Endothelial cell (in vitro differentiated cells): ENCODE data around the gene FAM47A. TPM values are rescaled to one million over a fixed set of nuclear protein-coding genes. Genes with fewer than 3 reads are reported as not detected.

Source experiments
- DNase-seq: peaks from one replicate; pipeline ENCODE4 v3.0.0; 2021; ENCODE audit warnings: low spot score
- H3K27ac Mint-ChIP-seq: one replicate; pipeline ENCODE4 v1.8.0; 2021; ENCODE audit warnings: mixed read lengths, inconsistent platforms; ENCODE audit not compliant: unreplicated experiment
- H3K27me3 Mint-ChIP-seq: one replicate; pipeline ENCODE4 v1.8.0; 2021; ENCODE audit warnings: mild to moderate bottlenecking, moderate library complexity, mixed read lengths, inconsistent platforms; ENCODE audit not compliant: unreplicated experiment
- H3K36me3 Mint-ChIP-seq: one replicate; pipeline ENCODE4 v1.8.0; 2021; ENCODE audit warnings: mild to moderate bottlenecking, low read depth, mixed read lengths, inconsistent platforms; ENCODE audit not compliant: unreplicated experiment
- H3K4me1 Mint-ChIP-seq: one replicate; pipeline ENCODE4 v1.8.0; 2021; ENCODE audit warnings: mild to moderate bottlenecking, mixed read lengths, inconsistent platforms; ENCODE audit not compliant: unreplicated experiment
- H3K4me3 Mint-ChIP-seq: one replicate; pipeline ENCODE4 v1.8.0; 2021; ENCODE audit warnings: mild to moderate bottlenecking, mixed read lengths, inconsistent platforms; ENCODE audit not compliant: unreplicated experiment
- H3K9me3 Mint-ChIP-seq: one replicate; pipeline ENCODE4 v1.8.0; 2021; ENCODE audit warnings: mixed read lengths, inconsistent platforms; ENCODE audit not compliant: unreplicated experiment
- long read RNA-seq: library from polyadenylated mRNA; unstranded; transcript quantifications from one replicate; pipeline ENCODE4 v2.0.0, GENCODE V29; 2020; ENCODE audit not compliant: unreplicated experiment
- total RNA-seq: library from RNA; stranded (reverse); fragmentation: NEBNext Ultra II Directional; extraction: Animal tissue kit (Norgen Biotek cat#: 25700); gene quantifications from one replicate; pipeline ENCODE4 v1.2.1, GENCODE V29; 2021; ENCODE audit not compliant: unreplicated experiment
- TF ChIP-seq, protein P1 (sequence below): fragments of 200-600 bp; sonication (generic); IDR thresholded peaks from one replicate; pipeline ENCODE4 v1.5.0; 2021; ENCODE audit warnings: antibody characterized with exemption; ENCODE audit not compliant: unreplicated experiment

The FAM47A gene
- total RNA-seq = not detected
- long read RNA-seq = 0 reads

- Mint-ChIP-seq H3K4me3 (no peak within 1 kb of the TSS), H3K4me1 (no peaks in the 10 kb centered on the region), H3K27me3 (no peaks in the 10 kb centered on the region), H3K9me3 (no peaks in the 10 kb centered on the region), H3K27ac (no peak within 1 kb of the TSS), H3K36me3 (no peaks in the 10 kb centered on the region)
- no peak for DNase-seq
- TF ChIP-seq, protein P1, sequence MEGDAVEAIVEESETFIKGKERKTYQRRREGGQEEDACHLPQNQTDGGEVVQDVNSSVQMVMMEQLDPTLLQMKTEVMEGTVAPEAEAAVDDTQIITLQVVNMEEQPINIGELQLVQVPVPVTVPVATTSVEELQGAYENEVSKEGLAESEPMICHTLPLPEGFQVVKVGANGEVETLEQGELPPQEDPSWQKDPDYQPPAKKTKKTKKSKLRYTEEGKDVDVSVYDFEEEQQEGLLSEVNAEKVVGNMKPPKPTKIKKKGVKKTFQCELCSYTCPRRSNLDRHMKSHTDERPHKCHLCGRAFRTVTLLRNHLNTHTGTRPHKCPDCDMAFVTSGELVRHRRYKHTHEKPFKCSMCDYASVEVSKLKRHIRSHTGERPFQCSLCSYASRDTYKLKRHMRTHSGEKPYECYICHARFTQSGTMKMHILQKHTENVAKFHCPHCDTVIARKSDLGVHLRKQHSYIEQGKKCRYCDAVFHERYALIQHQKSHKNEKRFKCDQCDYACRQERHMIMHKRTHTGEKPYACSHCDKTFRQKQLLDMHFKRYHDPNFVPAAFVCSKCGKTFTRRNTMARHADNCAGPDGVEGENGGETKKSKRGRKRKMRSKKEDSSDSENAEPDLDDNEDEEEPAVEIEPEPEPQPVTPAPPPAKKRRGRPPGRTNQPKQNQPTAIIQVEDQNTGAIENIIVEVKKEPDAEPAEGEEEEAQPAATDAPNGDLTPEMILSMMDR = no peak
These were observed at the start of gene FAM47A for GRCh38 chrX:34132028-34132427. TSS of gene FAM47A (minus strand) at chrX:34132314. CDS start at chrX:34132278, 36 bp downstream.

DNA sequence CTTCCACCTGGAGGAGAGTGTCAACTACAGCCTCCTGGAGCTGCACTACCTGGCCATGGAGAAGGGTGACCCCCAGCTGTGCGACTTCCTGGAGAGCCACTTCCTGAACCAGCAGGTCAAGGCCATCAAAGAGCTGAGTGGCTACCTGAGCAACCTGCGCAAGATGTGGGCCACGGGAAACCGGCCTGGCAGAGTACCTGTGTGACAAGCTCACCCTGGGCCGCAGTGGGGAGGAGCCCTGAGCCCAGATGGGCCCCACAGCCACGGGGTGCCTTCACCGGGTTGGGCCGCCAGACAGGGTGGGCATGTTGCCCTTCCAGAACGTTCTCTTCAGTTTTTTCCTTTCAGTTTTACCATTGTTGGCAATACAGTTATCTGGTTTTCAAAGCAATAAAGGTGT, 15.2 kb upstream of the FAM47A start:
- H3K27me3 Mint-ChIP-seq = no peaks in the 10 kb centered on the region
- no peak overlapping the region for H3K27ac Mint-ChIP-seq
- no peak for DNase-seq
- H3K9me3 Mint-ChIP-seq = no peaks in the 10 kb centered on the region
- no peaks in the 10 kb centered on the region for H3K4me1 Mint-ChIP-seq
- no peak overlapping the region for H3K4me3 Mint-ChIP-seq
- TF ChIP-seq, protein P1 = no peak
- H3K36me3 Mint-ChIP-seq = no peaks in the 10 kb centered on the region

- H3K4me3 Mint-ChIP-seq = no peak overlapping the region
- DNase-seq = no peak
- no peaks in the 10 kb centered on the region for H3K27me3 Mint-ChIP-seq
- no peak overlapping the region for H3K27ac Mint-ChIP-seq
- no peaks in the 10 kb centered on the region for H3K36me3 Mint-ChIP-seq
- no peaks in the 10 kb centered on the region for H3K9me3 Mint-ChIP-seq
- no peaks in the 10 kb centered on the region for H3K4me1 Mint-ChIP-seq
- TF ChIP-seq, protein P1 = no peak
These were observed 14.8 kb upstream of the FAM47A start for GRCh38 chrX:34146906-34147305.

DNA sequence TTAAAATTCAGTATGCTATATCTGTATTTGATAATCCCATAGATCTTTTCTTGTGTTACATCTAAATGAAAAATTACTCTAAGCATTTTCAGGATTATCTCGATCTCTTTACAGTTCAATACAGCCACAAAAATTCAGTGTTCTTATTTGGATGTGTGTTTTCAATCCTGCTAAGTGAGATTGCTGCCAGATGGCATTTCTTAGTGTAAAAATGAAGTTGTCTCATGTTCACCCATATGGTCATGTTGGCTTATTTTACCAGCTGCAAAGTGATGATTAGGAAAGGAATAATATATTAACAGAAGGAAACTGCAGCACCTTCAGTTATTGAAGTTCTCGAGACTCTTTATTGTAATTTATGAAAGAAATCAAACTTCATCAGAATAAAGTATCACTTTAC, 12.1 kb upstream of the FAM47A start:
- Mint-ChIP-seq H3K9me3 (no peaks in the 10 kb centered on the region), H3K4me3 (no peak overlapping the region), H3K27me3 (no peaks in the 10 kb centered on the region), H3K36me3 (no peaks in the 10 kb centered on the region), H3K27ac (no peak overlapping the region), H3K4me1 (no peaks in the 10 kb centered on the region)
- DNase-seq = no peak
- TF ChIP-seq, protein P1 = no peak

GRCh38 chrX:34140816-34141215, 8.7 kb upstream of the FAM47A start:
- TF ChIP-seq, protein P1 = no peak
- no peaks in the 10 kb centered on the region for H3K27me3 Mint-ChIP-seq
- H3K4me3 Mint-ChIP-seq = no peak overlapping the region
- no peaks in the 10 kb centered on the region for H3K36me3 Mint-ChIP-seq
- H3K9me3 Mint-ChIP-seq = no peaks in the 10 kb centered on the region
- H3K4me1 Mint-ChIP-seq = no peaks in the 10 kb centered on the region
- no peak overlapping the region for H3K27ac Mint-ChIP-seq
- no peak for DNase-seq
